Cardiac ventricle fibroblast (primary cell): ENCODE data around the gene TERC. TPM values are rescaled to one million over a fixed set of nuclear protein-coding genes. Genes with fewer than 3 reads are reported as not detected.

Experiments
- total RNA-seq: library from RNA; depleted of rRNA; stranded (reverse); fragments of >200 nt; gene quantifications from 2 replicates; pipeline ENCODE4 v1.2.3, GENCODE V29; 2015

The TERC gene
- total RNA-seq: 179 and 259 TPM in 2 replicates

GRCh38 chr3:169764882-169765612 is at the start of gene TERC:
Gene TERC (minus strand): TSS chr3:169765060.

GRCh38 chr3:169812332-169813235 is 47.7 kb upstream of the TERC start, which contains the start of the genes LRRC34 and LRRIQ4:
Gene LRRC34 (minus strand): TSS chr3:169812904. CDS start chr3:169812548, 356 bp downstream.
Gene LRRIQ4 (plus strand): TSS chr3:169812870. CDS start chr3:169821922, 9,052 bp downstream.

DNA sequence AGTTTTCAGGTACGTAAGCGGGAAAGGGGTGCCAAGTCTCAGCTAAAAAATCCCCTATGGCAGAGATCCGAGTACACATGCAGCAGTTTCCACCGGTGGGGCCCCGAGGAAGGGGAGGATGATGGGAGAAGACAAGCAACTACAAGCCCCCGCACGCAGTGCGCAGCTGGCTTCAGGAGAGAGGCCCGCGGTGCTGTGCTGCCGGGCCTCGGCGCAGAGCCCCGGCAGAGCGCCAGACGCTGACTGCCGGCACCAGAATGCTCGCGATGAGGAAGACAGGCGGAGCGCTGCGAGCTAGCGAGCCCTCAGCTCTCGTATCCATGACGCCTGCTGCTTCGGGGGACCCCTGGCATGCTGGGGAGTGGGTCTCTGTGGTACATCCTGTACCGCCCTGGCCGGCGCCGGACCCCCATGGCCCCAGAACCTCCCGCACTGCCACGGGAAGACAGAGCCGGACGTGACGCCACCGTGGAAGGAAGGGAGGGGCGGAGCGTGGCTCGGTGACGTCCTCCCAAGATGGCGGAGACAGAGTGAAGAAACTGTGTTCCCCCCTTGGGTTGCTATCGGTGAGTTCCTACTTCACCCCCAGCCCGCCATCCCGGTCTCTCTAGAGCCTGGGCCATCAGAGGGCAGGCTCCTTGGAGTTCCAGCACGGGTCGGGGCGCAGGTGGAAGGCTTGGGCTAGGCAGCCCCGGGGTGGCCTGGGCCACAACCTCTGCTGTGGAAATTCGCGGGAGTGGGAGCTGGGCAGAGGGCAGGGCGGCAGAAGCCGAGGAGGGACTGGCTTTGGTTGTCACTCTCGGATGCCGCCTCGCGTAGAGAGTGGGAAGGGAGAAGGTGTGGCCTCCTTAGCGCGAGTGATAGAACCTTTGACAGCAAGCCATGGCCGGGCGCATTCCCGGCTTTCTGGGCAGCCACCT is 8.3 kb upstream of the TERC start, which contains the start of gene MYNN:
Gene MYNN (plus strand): TSS at position 500 of the 920 bp plus-strand sequence. CDS start 900 bp downstream, outside the sequence.

GRCh38 chr3:169769287-169770181 is 4.7 kb upstream of the TERC start, which contains the start of gene ACTRT3:
Gene ACTRT3 (minus strand): TSS chr3:169769561. CDS start chr3:169769520, 41 bp downstream.

Other genes starting within 250 kb of the TERC start
- gene MECOM, start 101.3 kb downstream of the TERC start, total RNA-seq: 23.3 and 28.0 TPM in 2 replicates
- gene ACTRT3, start 4.5 kb upstream of the TERC start, total RNA-seq: 4.5 and 6.4 TPM in 2 replicates
- 8.8 and 9.7 TPM in 2 replicates for gene MYNN, start 8.3 kb upstream of the TERC start, total RNA-seq
- gene LRRIQ4, start 47.8 kb upstream of the TERC start, total RNA-seq: not detected in 2 replicates
- gene LRRC34, start 47.8 kb upstream of the TERC start, total RNA-seq: 3.6 and 4.6 TPM in 2 replicates
- not detected in 2 replicates for gene LRRC31, start 104.9 kb upstream of the TERC start, total RNA-seq
- gene SAMD7, start 146.5 kb upstream of the TERC start, total RNA-seq: not detected in 2 replicates
- 32.6 and 37.0 TPM in 2 replicates for gene SEC62, start 201.7 kb upstream of the TERC start, total RNA-seq